Esophagus muscularis mucosa (tissue), 3 donors: Measurements from ENCODE around the gene GBF1.

Experiments used
- POLR2A ChIP-seq: fragments of 450-650 bp; IDR thresholded peaks from one replicate; pipeline ENCODE4 v1.6.1; 2017; ENCODE audit warnings: antibody characterized with exemption, moderate library complexity, mild to moderate bottlenecking, low read depth
- POLR2AphosphoS5 ChIP-seq, 2 donors: sonication (generic); formaldehyde crosslinking; IDR thresholded peaks; one replicate each; pipeline ENCODE4 v1.6.1; 2017; ENCODE audit warnings: antibody characterized with exemption in 2 of 2
- TF ChIP-seq, protein P1 (sequence below), 3 experiments: fragments of 200-600 bp in 2 of 3; fragments of 450-650 bp in 1 of 3; sonication (generic) in 2 of 3; IDR thresholded peaks; one replicate each; pipeline ENCODE4 v1.5.1; 2017 to 2019; ENCODE audit warnings: antibody characterized with exemption in 3 of 3, mild to moderate bottlenecking in 2 of 3, moderate library complexity in 1 of 3

DNA sequence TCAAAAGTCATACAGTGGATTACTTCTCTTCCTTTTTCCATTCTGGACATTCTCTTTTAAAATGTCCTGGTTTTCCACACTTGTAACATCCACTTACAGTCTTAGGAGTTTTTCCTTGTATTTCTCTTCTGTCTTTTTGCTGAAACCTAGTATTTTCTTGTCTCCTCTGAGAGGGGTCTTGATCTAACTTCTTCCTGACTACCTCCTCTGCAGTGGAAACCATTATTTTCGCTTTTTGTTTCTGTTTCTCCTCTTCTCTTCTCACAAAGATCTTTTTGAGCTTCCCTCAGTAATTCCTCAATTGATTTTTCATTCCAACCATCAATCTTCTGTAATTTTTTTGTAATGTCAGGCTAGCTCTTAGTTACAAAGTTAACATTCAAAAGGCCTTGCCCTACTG, 42.9 kb upstream of the GBF1 start:
- TF ChIP-seq POLR2AphosphoS5 (IDR thresholded peaks at IDR 0.05), result no peak
- TF ChIP-seq, protein P1, sequence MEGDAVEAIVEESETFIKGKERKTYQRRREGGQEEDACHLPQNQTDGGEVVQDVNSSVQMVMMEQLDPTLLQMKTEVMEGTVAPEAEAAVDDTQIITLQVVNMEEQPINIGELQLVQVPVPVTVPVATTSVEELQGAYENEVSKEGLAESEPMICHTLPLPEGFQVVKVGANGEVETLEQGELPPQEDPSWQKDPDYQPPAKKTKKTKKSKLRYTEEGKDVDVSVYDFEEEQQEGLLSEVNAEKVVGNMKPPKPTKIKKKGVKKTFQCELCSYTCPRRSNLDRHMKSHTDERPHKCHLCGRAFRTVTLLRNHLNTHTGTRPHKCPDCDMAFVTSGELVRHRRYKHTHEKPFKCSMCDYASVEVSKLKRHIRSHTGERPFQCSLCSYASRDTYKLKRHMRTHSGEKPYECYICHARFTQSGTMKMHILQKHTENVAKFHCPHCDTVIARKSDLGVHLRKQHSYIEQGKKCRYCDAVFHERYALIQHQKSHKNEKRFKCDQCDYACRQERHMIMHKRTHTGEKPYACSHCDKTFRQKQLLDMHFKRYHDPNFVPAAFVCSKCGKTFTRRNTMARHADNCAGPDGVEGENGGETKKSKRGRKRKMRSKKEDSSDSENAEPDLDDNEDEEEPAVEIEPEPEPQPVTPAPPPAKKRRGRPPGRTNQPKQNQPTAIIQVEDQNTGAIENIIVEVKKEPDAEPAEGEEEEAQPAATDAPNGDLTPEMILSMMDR (IDR thresholded peaks at IDR 0.05), result no peak
- no peak for TF ChIP-seq POLR2A
